GM21717 (cell line): ENCODE measurements around the gene XIRP2.
"Not testable (repeated sequence)": the region's sequence is repeated elsewhere in the genome, so short reads cannot be mapped to it uniquely, and the experiment has no call there.

ENCODE experiments used
- ATAC-seq: cut with Tn5 transposase; IDR thresholded peaks from one replicate; pipeline ENCODE4 v1.9.1; 2021; ENCODE audit warnings: mild to moderate bottlenecking, moderate library complexity; ENCODE audit not compliant: unreplicated experiment

Gene XIRP2

DNA sequence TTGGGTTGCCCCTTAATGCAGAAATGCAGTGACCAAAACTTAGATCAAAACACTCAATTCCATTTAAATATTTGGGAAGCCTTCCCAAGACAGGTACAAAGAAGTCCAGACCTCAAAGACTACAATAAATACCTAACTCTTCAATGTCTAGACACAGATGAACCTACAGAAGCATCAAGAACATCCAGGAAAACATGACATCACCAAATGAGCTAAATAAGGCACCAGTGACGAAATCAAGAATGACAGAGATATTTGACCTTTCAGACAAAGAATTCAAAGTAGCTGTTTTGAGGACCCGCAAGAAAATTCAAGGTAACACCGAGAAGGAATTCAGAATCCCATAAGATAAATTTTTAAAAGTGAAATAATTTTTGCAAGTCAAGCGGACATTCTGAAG is 140.2 kb downstream of the XIRP2 start:
- ATAC-seq, result no peak

DNA sequence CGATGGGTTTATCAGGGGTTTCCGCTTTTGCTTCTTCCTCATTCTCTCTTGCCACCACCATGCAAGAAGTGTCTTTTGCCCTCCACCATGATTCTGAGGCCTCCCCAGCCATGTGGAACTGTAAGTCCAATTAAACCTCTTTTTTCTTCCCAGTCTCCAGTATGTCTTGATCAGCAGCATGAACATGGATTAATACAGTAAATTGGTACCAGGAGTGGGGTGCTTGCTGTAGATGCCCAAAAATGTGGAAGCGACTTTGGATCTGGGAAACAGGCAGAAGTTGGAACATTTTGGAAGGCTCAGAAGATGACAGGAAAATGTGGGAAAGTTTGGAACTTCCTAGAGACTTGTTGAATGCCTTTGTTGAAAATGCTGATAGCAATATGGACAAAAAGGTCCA is 146.7 kb downstream of the XIRP2 start:
- not testable (repeated sequence) for ATAC-seq

DNA sequence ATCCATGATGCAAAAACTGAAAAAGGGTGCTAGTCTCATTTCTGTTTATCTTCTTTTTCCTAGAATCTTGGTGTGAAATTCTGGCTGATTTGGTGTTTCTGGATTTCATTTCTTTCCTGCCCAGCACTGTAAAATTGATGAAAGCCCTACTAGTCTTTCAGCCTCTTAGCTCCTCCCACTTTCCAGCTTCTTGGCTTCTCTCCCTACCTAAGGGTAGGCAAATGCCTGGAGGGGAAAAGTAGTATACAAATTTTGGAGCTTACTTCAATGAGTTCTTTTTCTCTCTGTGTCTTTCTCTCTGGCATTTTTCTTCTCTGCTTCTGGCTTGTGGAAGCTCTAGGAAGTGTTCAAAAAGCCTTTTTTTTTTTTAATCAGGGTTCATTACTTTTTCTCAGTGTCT is 160.5 kb downstream of the XIRP2 start:
- ATAC-seq, result no peak

DNA sequence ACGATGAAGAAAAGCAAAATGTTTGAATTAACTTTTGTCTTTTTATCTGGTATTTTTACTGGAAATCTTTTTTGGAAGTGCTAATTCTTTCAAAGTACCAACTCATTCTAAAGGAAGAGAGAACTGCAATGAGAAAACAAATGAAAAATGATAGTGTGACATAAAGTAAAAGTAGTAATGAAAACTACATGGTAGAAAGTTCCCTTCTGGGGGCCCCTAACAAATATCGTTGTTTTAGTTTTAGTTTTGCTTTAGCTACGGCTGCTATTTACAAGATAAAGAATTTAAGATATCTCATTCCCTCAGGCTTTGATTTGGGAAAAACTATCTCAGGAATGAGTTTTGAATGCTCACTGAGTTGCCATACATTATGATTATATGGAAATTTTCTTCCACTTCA is 161.4 kb downstream of the XIRP2 start:
- no peak for ATAC-seq

DNA sequence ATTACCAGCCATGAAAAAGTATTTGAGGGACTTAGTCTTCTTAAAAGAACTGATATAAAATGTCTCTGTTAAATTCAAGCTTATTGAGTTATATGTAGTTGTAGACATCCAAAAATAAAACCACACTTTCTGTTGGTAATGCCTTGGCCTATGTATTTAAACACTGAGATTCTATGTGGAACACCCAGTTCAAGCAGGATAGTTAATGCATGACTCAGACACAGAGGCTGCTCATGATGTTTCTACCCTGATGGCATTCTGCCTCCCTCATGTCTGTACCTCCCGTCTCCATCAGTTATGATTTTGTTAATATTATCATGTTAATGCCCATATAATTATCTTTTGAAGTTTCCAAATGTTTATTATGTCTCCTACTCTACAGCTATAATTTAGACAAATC is 164.5 kb downstream of the XIRP2 start:
- ATAC-seq, result no peak

DNA sequence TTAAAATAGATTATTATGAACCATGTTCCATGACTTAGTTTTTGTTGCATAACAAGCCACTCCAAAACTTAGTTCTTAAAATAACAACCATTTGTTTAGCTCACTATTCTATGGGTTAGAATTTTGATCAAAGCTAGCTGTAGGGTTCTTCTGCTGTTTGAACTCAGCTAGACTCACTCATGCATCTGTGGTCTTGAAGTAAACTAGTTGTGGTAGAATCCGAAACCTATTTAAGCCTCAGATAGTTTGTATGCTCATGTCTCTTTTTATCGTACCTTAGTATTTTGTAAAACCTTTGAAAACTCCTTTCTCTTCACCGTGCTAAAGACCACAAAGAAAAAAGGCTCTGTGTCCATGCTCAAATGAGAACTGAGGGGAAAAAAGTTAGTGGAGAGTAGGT is 166.6 kb downstream of the XIRP2 start:
- no peak for ATAC-seq

DNA sequence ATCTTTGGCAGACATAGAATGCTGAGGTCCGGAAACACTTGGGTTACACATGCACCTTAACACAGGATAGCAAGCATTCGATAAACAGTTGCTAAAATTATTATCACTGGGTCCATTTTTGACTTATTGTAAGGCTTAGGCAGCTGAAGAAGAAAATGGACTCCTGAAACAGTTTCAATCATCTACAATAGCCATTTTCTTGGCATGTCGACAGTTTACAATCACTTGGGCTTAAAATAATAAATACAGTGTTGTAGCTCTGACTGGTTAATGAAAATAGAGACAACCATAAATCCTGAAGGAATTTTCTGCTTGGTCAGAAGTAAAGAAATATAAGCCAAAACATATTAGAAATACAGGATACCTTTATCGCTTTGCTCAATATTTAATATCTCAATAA is 169.2 kb downstream of the XIRP2 start:
- no peak for ATAC-seq

DNA sequence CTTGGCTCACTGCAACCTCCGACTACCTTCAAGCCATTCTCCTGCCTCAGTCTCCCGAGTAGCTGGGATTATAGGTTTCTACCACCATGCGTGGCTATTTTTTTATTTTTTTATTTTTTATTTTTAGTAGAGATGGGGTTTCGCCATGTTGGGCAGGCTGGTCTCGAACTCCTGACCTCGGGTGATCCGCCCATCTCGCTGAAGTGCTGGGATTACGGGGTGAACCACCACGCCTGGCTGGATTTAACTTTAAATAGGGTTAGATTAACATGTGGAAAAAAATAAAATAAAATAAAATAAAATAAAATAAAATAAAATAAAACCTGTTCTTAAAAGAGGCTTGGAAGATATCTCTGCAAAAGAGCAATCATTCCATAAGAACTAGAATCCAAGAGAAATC is 170.9 kb downstream of the XIRP2 start:
- ATAC-seq, result no peak

DNA sequence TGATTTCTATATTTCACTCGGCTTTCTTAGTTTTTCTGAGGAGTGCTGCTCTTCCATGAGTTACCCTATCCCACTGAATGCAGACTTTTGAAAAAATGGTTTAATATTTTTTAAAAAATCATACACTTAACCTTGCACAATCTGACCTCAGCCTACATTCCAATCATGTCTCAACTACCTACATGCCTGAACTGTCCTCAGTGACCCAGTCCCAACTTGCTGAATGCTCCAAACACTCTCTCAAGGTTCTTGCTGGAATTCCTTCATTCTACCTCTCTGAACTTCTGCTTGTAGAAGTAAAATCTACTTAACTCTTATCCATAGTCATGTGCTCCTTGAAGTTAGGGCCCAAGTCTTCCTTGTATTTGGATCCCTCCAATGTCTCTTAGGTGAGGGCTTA is 181.6 kb downstream of the XIRP2 start:
- no peak for ATAC-seq

DNA sequence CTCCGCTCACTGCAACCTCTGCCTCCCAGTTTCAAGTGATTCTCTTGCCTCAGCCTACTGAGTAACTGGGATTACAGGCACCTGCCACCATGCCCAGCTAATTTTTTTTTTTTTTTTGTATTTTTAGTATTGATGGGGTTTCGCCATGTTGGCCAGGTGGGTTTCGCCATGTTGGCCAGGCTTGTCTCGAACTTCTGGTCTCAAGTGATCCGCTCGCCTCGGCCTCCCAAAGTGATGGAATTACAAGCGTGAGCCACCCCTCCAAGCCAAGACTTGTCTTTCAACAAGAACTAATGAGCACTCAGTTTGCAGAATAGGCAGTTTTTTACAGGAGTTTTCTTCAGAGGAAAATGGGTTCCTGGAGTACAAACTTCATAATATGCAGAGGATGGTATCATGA is 187.4 kb downstream of the XIRP2 start:
- not testable (repeated sequence) for ATAC-seq

DNA sequence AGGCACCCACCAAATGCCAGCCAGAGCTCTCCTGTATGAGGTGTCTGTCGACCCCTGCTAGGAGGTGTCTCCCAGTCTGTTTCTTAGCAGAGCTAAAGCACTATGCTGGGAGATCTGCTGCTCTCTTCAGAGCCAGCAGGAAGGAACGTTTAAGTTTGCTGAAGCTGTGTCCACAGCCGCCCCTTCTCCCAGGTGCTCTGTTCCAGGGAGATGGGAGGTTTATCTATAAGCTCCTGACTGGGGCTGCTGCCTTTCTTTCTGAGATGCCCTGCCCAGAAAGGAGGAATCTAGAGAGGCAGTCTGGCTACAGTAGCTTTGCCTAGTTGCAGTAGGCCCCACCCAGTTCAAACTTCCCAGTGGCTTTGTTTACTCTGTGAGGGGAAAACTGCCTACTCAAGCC is 210.7 kb downstream of the XIRP2 start:
- not testable (repeated sequence) for ATAC-seq

DNA sequence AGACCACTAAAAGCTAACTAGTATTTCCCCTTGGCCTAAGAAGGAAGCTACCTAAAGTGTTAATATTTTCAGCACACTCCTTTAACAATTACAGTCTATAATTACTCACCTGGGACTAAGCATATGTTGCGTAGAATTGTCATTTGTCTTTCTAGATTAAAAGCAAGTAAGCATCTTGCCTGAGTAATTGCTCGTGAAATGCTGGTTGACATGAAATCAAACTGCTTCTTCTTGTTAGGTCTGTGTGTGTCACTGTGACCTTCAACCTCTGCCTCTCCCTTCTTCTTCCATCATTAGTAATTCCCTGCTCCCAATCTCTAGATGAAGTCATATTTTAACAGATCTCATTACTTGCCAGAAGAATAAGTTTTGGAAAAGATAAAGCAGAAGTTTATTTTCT is 212.2 kb downstream of the XIRP2 start:
- no peak for ATAC-seq

DNA sequence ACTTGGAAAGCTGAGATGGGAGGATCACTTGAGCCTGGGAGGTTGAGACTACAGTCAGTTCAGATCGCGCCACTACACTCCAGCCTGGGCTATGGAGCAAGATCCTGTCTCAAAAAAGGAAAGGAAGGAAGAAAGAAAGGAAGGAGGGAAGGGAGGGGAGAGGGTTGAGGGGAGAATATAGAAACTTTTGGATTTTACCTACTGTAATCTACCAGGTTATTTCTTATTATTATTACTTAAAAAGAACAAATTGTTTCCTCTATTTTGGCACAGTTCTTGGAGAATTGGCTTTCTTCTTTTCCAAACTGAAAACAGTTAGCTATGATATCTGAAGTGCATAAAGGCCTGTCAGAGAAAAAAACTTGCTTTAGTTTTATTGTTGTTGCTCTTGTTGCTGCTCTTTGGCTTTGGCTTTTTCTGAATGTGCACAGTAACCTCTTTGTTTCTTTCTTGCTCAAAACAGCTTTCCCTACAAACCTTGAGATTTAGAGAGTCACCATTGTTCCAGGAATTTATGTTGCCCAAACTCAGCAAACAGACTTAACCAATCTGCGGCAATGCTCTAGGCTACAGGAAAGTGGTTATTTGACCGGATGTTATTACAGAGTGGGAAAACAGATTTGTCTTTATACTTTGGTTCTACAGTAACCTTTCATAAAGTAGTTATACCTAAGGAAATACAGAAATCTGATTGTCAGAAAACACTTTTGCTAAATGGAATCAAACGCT is 214.9 kb downstream of the XIRP2 start:
- no peak for ATAC-seq

DNA sequence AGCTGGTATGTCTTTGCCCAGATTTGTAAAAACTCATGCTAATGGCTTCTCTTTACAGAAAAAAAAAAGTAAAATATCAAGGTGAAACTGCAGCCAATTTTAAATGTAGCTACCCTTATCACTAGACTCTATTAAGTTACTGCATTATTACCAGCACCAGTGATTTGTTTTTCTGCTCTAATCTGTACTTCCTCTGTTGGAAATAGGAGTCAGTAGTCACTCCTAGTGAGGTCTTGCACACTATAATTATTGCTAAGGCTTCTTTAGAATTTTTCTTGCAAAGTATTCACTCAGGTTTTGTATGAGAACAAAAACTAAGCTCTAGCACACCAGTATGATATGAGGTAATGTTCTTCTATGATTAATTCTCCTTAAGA is 215.5 kb downstream of the XIRP2 start:
- ATAC-seq, result no peak

DNA sequence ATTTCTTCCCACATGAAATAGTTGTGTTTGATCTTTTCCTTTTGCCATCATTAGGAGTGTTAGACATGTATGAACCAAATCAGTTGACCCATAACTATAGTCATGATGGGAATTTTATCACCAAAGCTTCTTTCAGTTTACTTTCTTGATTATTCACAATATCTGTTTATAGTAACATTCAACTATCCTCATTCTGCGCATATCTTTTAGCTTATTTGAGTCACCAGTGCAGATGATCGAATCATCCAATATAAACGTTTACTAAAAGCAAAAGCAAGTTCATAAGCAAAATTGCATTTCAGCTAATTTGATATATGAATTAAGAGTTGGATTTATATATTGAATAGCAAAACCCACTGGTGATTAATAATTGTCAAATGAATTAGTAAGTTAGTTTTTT is 216.4 kb downstream of the XIRP2 start:
- no peak for ATAC-seq

DNA sequence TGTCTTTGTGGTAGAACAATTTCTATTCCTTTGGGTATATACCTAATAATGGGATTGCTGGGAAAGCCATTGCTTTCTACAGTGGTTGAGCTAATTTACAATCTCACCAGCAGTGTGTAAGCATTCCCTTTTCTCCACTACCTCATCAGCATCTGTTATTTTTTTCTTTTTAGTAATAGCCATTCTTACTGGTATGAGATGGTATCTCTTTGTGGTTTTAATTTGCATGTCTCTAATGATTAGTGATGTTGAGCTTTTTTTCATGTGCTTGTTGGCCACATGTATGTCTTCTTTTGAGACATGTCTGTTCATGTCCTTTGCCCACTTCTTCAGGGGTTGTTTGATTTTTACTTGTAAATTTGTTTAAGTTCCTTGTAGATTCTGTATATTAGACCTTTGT is 221.4 kb downstream of the XIRP2 start:
- ATAC-seq, result not testable (repeated sequence)

DNA sequence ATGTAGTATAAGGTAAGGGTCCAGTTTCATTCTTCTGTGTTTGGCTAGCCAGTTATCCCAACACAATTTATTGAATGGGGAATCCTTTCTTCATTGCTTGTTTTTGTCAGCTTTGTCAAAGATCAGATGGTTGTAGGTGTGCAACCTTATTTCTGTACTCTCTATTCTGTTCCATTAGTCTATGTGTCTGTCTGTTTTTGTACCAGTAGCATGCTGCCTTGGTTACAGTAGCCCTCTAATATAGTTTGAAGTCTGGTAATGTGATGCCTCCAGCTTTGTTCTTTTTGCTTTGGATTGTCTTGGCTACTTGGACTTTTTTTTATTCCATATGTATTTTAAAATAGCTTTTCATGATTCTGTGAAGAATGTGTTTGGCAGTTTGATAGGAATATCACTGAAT is 222.1 kb downstream of the XIRP2 start:
- ATAC-seq, result no peak

DNA sequence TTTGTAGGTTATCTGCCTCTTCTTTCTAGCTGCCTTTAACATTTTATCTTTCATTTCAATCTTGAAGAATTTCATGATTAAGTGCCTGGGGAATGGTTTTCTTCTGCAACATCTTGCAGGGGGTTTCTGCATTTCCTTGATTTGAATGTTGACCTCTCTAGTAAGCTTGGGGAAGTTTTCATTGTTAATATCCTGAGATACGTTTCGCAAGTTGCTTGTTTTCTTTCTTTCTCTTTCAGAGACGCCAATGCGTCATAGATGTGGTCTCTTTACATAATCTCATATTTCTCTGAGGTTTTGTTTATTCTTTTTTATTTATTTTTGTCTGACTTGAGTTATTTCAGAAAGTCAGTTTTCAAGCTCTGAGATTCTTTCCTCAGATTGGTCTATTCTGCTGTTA is 225.7 kb downstream of the XIRP2 start:
- no peak for ATAC-seq

DNA sequence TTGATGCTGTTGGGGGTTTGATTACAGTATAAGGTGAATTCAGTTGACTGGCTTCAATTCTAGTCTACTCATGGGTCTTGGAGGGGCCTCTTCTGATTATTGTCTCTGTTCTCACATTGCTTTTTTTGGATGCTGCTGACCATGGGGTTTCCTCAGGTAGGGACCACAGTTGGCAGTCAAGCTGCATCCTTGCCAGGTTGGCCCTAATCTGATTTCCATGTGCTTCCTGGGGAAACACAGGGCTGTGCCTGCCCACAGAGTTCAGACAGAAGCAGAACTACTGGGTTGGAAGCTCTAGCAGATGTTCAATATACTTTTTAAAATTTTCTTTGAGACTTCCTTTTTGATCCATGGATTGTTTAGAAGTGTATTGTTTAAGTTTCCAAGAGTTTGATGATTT is 227.3 kb downstream of the XIRP2 start:
- ATAC-seq, result no peak

DNA sequence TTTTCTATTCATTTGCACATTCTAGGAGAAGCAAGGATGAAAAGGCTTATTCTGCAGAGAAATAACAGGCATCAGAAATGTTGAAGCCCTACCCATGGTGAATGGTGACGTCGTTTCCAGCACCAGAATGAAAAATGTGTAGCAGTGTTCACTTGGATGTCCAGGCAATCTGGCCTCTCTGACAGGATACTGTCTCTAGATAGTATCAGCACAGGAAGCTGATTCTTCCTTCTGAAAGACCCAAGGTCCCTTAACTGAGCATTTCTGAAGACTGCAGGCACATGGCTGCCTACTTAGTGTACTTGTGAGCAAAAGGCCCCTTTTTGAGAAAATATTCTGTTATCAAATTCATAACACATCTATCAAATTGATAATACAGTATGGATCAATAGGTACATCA is 234.1 kb downstream of the XIRP2 start:
- no peak for ATAC-seq

DNA sequence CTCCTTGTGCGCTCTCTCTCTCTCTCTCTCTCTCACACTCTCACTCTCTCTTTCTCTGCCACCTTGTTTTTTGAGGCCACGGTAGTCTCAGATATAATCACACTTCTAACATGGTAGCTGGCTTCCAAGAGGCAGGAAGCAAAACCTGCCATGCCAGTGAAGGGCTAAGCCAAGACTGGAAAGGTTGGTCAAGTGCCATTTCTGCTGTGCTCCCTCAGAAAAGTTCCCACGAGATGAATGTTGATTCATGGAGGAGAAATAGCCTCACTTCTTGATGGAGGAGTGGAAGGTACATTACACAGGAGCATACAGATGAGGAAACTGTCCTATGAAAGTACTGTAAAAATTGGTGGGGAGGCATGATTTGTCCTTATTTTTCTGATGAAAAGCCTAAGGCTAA is 237.9 kb downstream of the XIRP2 start:
- ATAC-seq, result no peak

DNA sequence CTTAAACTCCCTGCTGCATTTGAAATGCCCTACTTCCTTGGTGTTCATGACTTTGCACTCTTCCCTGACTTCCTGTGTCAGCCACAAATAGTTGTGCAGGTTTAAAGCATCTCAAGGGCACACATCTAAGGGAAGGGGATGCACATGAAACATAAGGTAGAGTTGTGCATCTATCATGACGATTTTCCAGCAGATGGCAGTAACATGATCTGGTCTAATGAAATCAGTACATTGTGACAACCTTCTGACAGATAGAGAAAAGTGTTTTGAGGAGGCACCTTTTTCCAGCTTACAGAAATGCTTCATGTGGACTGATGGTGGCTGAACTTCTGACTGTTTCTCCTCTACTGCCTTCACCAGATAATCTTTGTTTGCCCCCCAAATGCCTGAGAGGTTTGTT is 238.9 kb downstream of the XIRP2 start:
- ATAC-seq, result no peak

DNA sequence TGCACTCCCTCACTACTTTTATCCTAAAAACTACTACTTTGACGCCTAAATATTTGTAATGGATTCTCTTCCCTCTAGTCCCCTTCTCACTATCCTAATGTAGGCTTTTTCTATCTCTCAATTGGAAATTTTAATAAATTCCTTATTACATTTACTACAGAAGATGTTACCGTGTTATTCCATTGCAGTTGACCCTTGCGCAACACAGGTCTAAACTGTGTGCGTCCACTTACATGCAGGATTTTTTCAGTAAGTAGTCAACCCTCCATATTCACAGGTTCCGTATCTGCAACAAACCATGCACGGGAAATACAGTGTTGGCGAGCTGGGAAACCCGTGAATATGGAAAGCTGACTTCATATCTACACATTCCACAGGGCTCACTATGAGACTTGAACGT is 239.8 kb downstream of the XIRP2 start:
- no peak for ATAC-seq
